GM13976 (cell line): ENCODE data around the gene SLC39A11.
"Not testable (repeated sequence)": the region's sequence is repeated elsewhere in the genome, so short reads cannot be mapped to it uniquely, and the experiment has no call there.

Experiments used
- DNase-seq: peaks from one replicate; pipeline ENCODE4 v3.0.0; 2012; ENCODE audit warnings: low spot score
- CTCF ChIP-seq: IDR thresholded peaks from 2 replicates; pipeline ENCODE4 v1.5.1; 2012; ENCODE audit warnings: borderline replicate concordance, mild to moderate bottlenecking; ENCODE audit not compliant: insufficient read depth; ENCODE audit errors: extremely low read depth, missing control alignments, control extremely low read depth
- in situ Hi-C: fragments of 300-500 bp; cut with MboI; formaldehyde crosslinking; loops from one replicate; pipeline ENCODE4 v1.12.0; 2022; ENCODE audit warnings: low sequenced_read_pairs, mixed read lengths, inconsistent platforms; ENCODE audit not compliant: unreplicated experiment

Gene SLC39A11

GRCh38 chr17:73062726-73063125 is 29.8 kb downstream of the SLC39A11 start:
- no peak for TF ChIP-seq CTCF
- no peak for DNase-seq
- in situ Hi-C loops, result no loop called here

- TF ChIP-seq CTCF, result no peak
- no peak for DNase-seq
- in situ Hi-C loops, result no loop called here
Measured at GRCh38 chr17:73061161-73061560, 31.3 kb downstream of the SLC39A11 start.

- DNase-seq, result no peak
- in situ Hi-C loops, result no loop called here
- TF ChIP-seq CTCF, result no peak
Measured at GRCh38 chr17:73060721-73061120, 31.8 kb downstream of the SLC39A11 start.

- DNase-seq, in situ Hi-C loops: not testable (repeated sequence)
Measured at GRCh38 chr17:73059713-73060112, 32.8 kb downstream of the SLC39A11 start.

- in situ Hi-C loops, result no loop called here
- no peak for DNase-seq
- no peak for TF ChIP-seq CTCF
Measured at GRCh38 chr17:73058022-73058421, 34.5 kb downstream of the SLC39A11 start.

- DNase-seq, result no peak
- no peak for TF ChIP-seq CTCF
- in situ Hi-C loops, result no loop called here
Measured at GRCh38 chr17:73057196-73057595, 35.3 kb downstream of the SLC39A11 start.

GRCh38 chr17:73052923-73053322 is 39.6 kb downstream of the SLC39A11 start:
- no peak for DNase-seq
- no peak for TF ChIP-seq CTCF
- in situ Hi-C loops, result no loop called here
